ENCODE results near the gene BTBD18. TPM values are rescaled to one million over a fixed set of nuclear protein-coding genes. Genes with fewer than 3 reads are reported as not detected.

BTBD18 gene
- total and polyA plus RNA-seq, 12 donors = not detected

DNA sequence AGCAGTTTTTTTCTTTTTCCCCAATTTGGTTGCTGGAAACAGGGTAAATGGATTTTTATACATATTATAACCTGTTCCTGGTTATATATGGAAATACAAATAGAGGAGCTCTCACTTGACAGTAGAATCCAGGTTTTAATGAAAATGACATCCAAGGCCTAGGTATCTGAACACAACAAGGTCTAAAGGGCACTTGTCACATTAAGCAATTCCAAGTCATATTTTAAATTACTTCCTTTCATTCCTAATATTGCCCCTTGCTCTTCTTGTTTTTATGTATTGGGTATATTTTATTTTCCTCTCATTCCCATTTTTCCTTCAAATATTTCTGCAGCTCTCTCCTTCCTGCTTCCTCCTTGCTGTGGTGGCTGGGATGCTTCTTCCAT, 37.1 kb upstream of the BTBD18 start:
- DNase-seq = no peak
- Histone ChIP-seq H3K4me1 (peaks cover 16 to 99% (median 92%) of the 10 kb centered on the region in 9 donors), H3K9me3 (no peaks in the 10 kb centered on the region), H3K27me3 (no peaks in the 10 kb centered on the region), H3K36me3 (peaks cover 0 to 40% (median 6%) of the 10 kb centered on the region in 9 donors), H3K27ac (peak overlapping the region in 3 of 10 donors; percentile 8 to 62 (median 23)), H3K4me3 (no peak overlapping the region)
- intact Hi-C loops (cut with DNase I) = no loop called here
- TF ChIP-seq, protein P1, sequence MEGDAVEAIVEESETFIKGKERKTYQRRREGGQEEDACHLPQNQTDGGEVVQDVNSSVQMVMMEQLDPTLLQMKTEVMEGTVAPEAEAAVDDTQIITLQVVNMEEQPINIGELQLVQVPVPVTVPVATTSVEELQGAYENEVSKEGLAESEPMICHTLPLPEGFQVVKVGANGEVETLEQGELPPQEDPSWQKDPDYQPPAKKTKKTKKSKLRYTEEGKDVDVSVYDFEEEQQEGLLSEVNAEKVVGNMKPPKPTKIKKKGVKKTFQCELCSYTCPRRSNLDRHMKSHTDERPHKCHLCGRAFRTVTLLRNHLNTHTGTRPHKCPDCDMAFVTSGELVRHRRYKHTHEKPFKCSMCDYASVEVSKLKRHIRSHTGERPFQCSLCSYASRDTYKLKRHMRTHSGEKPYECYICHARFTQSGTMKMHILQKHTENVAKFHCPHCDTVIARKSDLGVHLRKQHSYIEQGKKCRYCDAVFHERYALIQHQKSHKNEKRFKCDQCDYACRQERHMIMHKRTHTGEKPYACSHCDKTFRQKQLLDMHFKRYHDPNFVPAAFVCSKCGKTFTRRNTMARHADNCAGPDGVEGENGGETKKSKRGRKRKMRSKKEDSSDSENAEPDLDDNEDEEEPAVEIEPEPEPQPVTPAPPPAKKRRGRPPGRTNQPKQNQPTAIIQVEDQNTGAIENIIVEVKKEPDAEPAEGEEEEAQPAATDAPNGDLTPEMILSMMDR (IDR thresholded peaks at IDR 0.05) = no peak
- ATAC-seq = no peak

DNA sequence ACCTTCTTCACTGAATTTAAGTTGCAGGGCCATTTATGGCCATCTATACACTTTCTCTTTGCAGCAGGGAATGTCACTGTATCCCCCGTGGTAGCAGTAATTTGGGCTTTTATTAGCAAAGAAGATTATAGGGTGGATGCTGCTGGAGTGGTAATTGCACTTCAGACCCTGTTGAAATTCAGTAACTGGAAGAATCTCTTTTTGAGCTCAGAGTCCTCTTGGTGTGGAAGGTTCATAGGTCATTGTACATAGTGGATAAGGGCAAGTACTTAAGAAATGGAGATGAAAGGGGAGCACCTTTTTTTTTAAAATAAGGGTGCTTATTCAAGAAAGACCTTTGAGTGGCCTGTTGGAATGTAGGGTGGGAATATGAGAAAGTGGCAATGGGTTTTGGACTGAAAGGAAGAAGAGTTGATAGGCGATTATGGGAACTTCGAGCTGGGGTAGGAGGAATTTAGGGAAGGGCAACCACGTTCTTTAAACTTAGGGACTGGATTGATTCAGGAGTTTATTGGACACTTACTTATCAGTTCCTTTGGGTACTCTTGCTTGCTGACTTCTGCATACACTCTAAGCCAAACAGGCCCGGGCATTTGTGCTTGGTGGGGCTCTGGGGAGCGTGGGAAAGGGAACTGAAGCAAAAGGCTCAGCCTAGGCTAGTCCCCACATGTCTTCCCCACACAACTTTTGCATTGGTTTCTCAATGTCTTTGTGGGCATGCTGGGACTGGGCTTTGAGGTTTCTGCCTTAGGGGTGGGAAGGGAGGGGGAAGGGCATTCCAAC, 36.5 kb upstream of the BTBD18 start:
- DNase-seq (no peak), ATAC-seq (peak in 4 of 8 donors; percentile 9 to 31 (median 24))
- peaks cover 16 to 98% (median 87%) of the 10 kb centered on the region in 9 donors for H3K4me1 ChIP-seq
- TF ChIP-seq, protein P1 (IDR thresholded peaks at IDR 0.05) = no peak
- H3K4me3 ChIP-seq = no peak overlapping the region
- peak overlapping the region in 6 of 10 donors; percentile 0 to 62 (median 33) for H3K27ac ChIP-seq
- intact Hi-C loops (cut with DNase I) = no loop called here
- 59 to 60% methylated on average over 6 of the region's 6 CpGs for WGBS, 2 donors
- peaks cover 0 to 34% (median under 1%) of the 10 kb centered on the region in 9 donors for H3K36me3 ChIP-seq
- no peaks in the 10 kb centered on the region for H3K9me3 ChIP-seq
- no peaks in the 10 kb centered on the region for H3K27me3 ChIP-seq

DNA sequence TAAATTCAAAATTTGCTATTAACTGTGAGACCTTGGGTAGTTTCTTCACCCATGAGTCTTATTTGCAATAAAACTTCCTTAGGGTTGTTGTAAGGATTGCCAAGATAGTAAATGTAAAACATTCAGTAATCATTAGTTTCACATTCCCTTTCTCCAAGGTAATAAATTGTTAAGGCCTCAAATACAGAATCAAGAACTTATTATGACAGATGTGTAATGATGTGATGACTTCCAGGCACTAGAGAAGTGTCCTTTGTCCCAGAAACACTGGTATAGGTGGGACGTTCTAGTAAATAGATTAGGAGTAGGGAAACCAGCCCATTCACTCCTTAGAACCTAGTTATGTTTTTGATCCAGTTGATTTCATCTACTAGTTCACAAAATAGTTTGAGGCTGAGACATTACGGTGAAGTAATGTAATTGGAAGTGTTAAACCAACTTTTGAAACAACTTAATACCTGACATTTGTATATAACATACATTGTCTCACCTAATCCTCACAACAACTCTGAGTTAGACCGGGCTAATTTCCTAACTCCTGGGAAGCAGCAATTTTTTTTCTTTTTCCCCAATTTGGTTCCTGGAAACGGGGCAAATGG, 35.5 kb upstream of the BTBD18 start:
- Histone ChIP-seq H3K27me3 (no peaks in the 10 kb centered on the region), H3K27ac (peak overlapping the region in 6 of 10 donors; percentile 10 to 62 (median 45)), H3K4me1 (peaks cover 19 to 98% (median 87%) of the 10 kb centered on the region in 9 donors), H3K9me3 (no peaks in the 10 kb centered on the region), H3K36me3 (peaks cover 0 to 26% (median 0%) of the 10 kb centered on the region in 9 donors), H3K4me3 (no peak overlapping the region)
- ATAC-seq = no peak
- TF ChIP-seq, protein P1 (IDR thresholded peaks at IDR 0.05) = no peak
- intact Hi-C loops (cut with DNase I) = no loop called here
- DNase-seq = no peak
- WGBS, 2 donors = 69 to 70% methylated on average over 4 of the region's 4 CpGs

DNA sequence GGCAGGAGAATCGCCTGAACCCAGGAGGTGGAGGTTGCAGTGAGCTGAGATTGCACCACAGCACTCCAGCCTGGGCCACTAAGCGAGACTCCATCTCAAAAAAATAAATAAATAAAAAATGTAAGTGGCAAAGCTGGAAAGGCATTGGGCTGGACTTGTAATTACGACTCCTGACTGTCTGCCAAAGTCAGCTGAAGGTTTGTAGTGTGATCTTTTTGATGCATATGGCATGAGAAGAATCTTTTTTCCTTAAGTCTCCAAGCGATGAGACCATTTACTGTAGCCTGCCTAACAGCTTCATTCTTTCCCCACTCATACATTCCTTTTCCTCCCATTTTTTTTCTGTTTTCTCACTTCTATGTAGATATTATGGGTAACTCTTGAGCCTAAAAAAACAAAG, 34.8 kb upstream of the BTBD18 start:
- intact Hi-C loops (cut with DNase I) = no loop called here
- H3K27ac ChIP-seq = peak overlapping the region in 6 of 10 donors; percentile 10 to 62 (median 45)
- peak overlapping the region in 1 of 10 donors; percentile 8 for H3K4me3 ChIP-seq
- peaks cover 18 to 98% (median 87%) of the 10 kb centered on the region in 9 donors for H3K4me1 ChIP-seq
- WGBS, 2 donors = 40 to 53% methylated on average over 4 of the region's 4 CpGs
- H3K36me3 ChIP-seq = peaks cover 0 to 19% (median 0%) of the 10 kb centered on the region in 9 donors
- TF ChIP-seq, protein P1 (IDR thresholded peaks at IDR 0.05) = no peak
- no peak for DNase-seq
- H3K27me3 ChIP-seq = no peaks in the 10 kb centered on the region
- ATAC-seq = no peak
- H3K9me3 ChIP-seq = no peaks in the 10 kb centered on the region

All from heart right ventricle (tissue), 16 donors.